Measurements from ENCODE around the gene IQCC.
A peak's percentile ranks its signal among the peaks of the same experiment; 100 is the strongest.
"Not testable (repeated sequence)": the region's sequence is repeated elsewhere in the genome, so short reads cannot be mapped to it uniquely, and the experiment has no call there.

Gene IQCC

DNA sequence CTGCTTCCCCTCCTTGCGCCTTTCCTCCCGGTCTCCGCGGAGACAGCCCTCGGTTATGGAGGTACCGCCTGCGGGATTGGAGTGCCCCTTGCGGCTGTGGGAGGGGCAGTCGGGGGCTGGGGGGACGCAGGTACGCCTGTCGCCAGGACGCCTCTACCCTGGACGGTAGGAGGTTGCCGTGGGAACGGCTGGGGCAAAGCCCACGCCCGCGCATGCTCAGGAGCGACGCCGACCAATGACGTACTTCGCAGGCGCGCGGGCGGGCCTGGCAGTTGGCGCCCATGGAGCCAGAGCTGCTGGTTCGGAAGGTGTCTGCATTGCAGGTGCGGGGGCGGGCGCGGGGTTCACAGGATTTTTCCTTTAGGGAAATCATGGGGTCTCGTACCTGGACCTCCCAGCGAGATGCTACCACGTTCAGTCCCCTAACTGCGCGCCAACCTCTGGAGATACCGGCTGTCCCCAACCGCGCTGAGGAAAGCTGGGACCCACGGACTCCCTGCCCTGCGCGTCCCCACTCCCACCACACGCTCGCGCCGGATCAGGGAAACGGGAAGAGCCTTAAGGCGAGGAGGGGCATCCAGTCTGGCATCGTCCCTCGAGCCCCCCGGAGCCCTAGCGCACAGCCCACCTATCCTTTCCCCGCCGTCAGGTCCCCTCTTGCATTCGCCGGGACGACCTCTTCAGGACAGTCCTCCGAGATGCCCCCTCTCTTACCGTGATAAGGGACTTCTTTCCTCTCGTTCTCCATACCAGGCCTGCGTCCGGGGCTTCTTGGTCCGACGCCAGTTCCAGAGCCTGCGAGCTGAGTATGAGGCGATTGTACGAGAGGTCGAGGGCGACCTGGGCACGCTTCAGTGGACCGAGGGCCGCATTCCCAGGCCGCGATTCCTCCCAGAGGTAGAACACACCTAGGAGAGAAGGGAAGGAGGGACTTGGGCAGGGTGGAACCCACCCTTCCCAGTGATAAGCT is at the start of gene IQCC:
Gene IQCC (plus strand): TSS at position 271 of the 970 bp plus-strand sequence. CDS start 11 bp downstream, at position 282.
- DNase-seq, result peak; percentile 11

DNA sequence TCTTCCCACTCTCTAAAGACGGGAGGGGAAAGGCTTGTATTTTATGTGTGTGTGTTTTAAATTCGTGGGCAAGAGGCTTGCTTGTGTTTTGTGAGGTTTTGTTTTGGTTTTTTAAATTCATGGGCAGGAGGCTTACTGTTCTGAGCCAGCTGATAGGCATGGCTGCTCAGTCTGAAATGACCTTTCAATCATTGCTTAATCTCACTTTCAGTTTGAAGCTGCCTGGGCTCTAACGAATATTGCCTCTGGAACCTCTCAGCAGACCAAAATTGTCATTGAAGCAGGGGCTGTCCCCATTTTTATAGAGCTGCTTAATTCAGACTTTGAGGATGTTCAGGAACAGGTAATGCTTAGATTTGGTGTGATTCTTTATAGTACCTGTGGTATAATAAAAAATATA is 46.3 kb upstream of the IQCC start:
- no peak for DNase-seq

DNA sequence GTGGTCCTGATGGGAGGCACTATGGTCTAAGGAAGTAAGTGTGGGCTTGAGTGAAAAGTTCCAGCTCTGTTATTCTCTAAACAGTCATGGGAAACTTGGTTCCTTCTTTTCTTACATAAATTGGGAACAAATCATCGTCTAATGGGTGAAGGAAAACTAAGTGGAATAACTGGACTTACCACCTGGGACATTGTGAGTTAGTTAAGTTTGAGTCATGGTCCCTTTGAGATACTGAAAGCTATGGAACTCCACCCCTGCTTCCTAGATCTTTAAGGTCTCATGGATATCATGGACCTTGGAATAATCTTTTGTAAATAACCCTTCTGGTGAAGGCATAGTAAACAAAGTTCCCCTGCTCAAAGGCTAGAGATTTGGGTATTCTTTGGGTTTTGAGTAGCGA is 42.1 kb upstream of the IQCC start:
- DNase-seq, result no peak

DNA sequence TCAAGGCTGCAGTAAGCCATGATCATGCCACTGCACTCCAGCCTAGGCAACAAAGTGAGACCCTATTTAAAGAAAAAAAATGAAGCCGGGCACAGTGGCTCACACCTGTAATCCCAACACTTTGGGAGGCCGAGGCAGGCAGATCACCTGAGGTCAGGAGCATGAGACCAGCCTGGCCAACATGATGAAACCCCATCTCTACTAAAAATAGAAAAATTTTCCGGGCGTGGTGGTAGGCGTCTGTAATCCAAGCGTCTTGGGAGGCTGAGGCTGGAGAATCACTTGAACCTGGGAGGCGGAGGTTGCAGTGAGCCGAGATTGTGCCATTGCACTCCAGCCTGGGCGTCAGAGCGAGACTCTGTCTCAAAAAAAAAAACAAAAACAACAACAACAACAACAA is 39.8 kb upstream of the IQCC start:
- DNase-seq, result not testable (repeated sequence)

DNA sequence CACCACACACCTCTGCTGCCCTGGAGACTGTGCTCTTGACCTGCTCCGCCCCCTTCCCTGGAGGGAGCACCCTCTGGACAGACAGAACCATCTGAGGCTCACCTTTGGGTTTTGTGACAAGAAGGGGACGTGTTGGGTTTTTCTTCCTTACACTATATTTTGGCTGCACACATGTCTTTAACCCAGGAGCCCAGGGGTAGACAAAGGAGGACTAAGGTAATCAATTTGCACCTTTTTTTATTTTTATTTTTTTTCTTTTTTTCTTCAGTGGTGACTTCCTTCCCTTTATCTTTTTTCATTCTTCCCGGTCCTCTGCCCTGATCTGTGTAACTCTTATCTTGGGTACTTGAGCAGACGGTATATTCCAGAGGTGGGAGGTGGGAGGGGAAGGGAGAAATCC is 34.5 kb upstream of the IQCC start:
- DNase-seq, result no peak

DNA sequence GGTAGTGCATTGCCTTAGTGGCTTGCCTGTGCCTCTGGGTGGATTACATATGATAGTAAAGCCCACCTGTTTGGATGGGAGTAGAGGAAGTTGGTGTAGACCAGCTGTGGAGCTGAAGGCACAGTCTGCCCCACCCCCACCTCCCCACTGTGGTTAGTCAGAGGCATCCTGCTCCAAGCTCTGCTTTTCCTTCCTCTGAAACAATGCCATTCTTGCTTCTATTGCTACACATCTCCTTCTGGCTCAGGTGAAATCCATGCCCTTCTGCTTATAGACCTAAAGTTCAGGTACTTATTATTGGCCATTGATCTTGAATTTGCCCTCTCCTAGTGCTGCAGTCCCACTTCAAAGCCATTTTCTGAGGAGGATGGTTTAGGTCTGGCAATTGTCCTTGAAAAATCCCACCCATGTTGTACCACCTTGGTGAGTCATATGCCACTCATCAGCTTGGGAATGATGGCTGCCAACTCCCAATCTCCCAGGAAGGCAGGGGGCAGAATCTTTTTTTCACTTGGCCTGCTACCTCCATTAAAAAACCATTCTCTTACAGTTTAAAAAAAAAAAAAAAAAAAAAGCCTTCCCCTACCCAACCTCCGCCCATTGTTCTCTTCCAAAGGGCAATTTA is 32.7 kb upstream of the IQCC start:
- DNase-seq, result no peak

DNA sequence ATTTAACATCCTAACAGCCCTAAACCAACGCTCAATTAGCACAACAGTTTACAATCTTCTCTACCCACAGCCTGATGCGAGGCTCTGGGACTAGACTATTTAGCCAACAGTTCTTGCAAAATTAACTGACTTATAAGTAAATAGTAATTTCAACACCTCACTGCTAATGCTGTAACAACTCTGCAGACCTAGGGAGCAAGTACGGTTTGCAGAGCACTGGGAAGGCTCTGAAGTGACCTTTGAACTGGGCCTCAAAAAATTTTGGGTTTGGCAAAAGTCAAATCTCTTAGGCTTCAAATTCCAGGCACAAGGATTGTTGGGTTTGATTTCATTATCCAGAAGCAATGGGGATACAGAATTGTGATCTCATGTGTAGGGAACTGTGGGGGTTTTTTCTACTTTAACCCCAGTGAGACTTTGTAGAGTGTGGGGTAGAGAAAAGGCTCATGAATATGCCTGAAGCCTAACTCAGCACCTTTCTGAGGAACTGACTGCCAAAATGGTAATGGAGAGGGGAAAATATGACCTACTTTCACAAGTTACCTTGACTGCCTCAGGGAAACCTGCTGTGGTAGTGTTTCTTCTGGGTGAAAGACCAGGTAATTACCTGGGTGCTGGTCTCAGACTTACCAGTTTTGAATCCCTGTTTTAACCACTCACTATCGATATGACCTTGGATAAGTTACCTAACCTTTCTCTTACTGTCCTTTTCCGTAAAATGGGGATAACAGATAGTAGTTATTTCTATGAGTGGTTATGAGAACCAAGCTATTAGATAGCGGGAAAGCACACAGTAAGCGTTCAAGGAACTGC is 26.9 kb upstream of the IQCC start:
- DNase-seq, result peak; percentile 72

DNA sequence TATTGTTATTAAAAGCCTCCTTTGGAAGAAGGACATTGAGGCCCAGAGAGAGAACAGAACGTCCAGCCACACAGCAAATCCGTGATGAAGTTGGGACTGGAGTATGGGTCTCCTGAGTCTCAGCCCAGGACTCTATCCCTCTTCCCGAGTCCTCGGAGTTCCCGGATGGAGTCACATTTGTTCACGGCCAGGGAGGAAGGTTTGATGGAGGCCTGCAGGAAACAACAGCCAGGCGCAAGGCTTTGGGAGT is 26.4 kb upstream of the IQCC start:
- DNase-seq, result no peak

DNA sequence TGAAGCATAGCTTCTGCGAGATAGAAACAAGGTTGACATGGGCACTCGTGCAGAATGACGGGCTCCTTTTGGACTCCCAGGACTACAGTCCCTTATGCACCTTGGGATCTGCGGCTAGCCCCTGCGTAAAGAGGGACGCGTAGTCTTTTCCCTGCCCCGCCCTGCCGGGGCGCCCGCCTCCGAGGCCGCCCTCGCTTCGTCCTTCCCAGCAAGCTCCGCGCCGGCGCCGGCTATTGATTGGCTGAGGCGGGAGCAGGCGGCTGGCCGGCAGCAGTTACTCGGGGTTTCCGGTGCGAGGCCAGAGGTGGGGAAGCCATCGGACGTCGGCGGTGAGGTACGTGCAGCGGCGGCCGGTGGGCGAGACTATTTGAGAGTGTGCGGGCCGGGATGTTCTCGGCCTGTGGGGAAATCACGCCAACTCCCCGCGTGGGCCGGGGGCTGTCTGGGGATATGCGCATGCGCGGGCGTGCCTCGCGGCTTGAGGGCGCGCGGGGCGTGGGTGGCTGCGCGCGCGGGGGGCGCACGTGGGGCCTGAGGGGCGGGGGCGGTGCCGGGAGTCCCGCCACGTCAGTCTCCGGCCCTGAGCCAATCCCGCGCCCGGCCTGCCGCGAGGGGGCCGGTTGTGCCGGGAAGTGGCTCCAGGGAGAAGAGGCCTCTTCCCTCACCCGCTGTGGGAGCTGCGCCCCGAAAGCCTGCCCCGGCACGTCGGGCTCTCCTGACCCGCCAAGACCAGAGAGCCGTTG is 25.9 kb upstream of the IQCC start, which contains the start of gene TXLNA:
Gene TXLNA (plus strand): TSS at position 233 of the 743 bp plus-strand sequence. CDS start 671 bp downstream, outside the sequence.
- peak; percentile 68 for DNase-seq

DNA sequence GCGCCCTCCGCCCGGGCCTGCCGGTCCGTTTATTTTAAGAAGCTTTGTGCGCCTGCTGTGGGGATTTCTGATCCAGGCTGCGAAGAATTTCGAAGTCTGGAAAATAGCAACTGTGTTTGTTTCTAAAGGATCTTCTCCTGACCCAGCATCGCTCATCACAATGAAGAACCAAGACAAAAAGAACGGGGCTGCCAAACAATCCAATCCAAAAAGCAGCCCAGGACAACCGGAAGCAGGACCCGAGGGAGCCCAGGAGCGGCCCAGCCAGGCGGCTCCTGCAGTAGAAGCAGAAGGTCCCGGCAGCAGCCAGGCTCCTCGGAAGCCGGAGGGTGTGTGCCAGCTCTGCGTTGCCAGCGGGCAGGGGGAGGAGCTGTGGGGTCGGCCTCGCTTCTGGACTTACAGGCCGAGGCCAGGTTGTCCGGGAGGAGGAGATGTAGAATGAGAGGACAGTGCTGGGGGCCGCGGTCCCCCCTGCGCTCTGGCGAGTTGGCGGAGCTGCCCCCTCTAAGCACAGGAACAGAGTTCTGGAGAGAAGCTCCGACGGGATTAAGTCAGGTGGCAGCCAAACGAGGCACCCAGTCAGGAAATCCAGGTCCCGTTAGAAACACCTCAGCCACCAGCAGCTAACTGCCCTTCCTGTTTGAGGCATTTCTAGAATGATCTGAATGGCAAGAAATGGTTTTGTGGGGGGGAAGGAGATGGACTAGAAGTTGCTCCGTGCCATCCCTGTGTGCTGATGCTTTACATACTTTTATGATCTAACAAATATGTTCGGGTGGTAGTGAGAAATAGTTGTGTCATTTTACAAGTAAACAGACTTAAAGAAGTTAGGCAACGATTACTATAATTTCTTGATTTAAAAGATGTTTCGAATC is 25.0 kb upstream of the IQCC start:
- DNase-seq, result no peak

DNA sequence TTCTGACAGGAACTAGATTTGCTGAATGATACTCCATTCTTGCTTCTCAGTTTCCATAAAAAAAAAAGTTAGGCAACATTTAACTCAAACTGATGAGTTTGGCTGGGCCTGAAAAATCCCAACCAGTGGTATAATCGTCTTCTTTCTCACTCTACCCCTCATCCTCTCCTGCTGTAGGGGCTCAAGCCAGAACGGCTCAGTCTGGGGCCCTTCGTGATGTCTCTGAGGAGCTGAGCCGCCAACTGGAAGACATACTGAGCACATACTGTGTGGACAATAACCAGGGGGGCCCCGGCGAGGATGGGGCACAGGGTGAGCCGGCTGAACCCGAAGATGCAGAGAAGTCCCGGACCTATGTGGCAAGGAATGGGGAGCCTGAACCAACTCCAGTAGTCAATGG is 24.4 kb upstream of the IQCC start:
- DNase-seq, result no peak

DNA sequence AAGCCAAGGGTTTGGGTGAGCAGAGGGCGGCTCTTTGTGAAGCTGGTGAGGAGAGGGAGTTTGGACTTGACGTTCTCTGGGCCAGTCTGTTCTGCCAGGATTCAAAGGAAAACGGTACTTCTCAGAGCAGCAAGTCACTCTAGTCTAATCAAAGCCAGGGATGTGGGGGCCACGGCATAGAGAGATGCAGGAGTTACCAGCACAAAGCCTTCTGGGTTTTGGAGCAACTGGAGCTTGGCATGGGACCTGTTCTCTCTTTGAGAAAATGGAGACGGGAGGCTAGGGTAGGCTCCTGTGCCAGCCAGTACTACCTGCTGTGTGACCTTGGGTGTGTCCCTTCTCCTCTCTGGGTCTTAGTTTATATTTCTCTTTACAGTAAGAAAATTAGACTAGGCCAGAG is 23.9 kb upstream of the IQCC start:
- no peak for DNase-seq

DNA sequence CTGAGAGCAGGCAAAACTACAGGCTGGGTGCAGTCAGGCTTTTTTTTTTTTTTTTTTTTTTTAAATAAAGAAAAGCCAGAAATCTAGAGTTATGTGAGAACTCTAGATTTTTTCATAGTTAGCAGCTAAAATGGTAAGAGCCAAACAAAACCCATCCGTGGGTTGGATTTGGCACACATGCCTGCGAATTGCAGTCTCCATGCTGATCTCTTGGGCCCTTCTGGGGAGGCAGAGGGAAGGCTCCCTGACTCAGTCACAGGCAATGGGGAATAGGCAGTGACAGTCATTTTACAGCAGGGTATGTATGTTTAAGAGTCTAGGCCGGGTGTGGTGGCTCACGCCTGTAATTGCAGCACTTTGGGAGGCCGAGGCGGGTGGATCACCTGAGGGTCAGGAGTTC is 23.4 kb upstream of the IQCC start:
- no peak for DNase-seq

DNA sequence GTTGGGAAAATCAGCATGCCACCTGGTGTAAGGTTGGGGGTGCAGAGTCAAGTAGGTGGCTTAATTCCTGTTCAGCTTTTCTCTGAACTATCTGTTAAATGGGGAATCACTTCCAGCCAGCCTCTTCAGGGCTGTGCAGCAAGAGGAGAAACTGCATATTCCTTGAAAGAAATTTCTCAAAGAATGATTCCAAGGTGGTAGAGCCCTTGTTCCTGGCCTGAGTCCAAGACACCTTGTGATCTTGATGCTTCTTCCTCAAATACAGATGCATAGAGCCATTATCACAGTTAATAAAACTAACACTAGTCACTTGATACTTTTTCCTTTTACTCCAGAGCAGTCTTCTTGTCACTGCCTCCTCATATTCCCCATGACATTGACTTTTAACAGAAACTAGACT is 20.8 kb upstream of the IQCC start:
- no peak for DNase-seq

DNA sequence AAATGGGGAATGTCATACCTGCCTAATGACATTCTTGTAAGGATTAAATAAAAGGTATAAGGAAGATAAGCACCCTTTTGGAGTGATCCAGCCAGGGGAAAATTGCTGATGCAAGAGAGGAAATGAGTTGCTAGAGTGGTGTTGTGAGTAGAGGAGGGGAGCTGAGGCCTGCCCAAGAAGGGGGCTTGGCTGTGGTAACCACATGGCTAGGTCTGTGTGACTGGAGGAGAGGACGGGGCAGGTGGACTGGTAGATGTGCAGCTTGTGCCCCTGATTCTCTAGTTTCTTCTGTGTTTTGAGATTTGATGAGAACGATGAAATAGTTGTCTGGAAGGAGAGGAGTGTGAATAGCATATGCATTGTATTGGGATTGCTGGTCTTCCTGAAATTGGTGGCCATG is 19.4 kb upstream of the IQCC start:
- DNase-seq, result no peak

DNA sequence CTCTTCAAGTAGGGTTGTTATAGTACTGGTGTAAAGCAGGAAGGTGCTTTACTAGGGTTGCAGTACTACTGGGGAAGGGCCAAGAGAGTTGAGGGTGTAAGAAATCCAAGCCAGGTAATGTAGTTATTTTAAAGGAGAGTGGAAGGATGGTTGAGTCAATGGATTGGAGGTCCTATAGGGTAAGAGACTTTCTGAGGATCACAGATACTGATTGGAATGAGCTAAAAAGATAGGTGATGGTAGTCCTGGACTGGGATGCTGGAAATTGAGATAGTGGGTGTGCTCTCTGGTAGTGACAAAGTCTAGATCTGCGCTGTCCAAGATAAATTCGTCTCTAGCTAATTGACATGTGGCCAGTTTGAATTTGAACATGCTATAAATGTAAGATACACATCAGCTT is 19.0 kb upstream of the IQCC start:
- DNase-seq, result no peak

DNA sequence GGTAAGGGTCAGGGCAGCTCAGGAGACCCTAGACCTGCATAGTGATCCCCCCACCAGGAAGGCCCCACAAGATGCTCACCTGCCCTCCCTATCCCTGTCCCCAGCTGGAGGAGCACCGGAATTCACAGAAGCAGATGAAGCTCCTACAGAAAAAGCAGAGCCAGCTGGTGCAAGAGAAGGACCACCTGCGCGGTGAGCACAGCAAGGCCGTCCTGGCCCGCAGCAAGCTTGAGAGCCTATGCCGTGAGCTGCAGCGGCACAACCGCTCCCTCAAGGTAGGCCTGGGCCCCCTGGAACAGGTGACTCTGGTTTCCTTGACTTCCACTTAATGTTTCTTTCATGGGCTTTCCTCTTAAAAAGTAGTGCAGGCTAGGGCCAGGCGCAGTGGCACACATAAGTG is 17.6 kb upstream of the IQCC start:
- DNase-seq, result no peak

DNA sequence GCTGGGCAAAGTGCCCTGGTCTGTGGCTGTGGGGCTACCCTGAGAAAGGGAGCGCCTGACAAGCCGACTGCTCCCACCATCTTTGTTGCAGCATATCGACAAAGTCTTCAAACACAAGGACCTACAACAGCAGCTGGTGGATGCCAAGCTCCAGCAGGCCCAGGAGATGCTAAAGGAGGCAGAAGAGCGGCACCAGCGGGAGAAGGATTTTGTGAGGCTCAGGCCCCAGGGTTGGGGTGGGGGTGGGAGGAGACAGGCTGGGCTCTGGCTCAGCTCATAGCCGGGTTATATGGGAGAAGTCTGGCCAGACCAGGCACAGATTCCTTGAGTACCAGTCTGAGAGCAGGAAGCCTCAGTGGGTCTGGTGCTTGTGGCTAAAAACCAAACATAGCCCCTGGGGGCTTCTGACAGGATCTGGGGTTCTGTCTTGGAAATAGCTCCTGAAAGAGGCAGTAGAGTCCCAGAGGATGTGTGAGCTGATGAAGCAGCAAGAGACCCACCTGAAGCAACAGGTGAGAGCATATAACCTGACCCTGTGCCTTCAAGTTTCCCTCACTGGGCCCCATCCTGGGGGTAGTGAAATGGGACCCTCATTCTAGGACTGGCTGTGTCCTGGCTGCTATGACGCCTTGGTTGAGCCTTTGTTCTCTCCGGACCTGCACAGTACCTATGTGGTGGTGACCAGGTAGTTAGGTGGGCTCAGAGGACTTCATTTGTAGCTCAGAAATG is 13.1 kb upstream of the IQCC start:
- DNase-seq, result no peak

DNA sequence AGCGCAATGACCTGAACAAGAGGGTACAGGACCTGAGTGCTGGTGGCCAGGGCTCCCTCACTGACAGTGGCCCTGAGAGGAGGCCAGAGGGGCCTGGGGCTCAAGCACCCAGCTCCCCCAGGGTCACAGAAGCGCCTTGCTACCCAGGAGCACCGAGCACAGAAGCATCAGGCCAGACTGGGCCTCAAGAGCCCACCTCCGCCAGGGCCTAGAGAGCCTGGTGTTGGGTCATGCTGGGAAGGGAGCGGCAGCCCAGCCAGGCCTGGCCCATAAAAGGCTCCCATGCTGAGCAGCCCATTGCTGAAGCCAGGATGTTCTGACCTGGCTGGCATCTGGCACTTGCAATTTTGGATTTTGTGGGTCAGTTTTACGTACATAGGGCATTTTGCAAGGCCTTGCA is 10.5 kb upstream of the IQCC start:
- no peak for DNase-seq

DNA sequence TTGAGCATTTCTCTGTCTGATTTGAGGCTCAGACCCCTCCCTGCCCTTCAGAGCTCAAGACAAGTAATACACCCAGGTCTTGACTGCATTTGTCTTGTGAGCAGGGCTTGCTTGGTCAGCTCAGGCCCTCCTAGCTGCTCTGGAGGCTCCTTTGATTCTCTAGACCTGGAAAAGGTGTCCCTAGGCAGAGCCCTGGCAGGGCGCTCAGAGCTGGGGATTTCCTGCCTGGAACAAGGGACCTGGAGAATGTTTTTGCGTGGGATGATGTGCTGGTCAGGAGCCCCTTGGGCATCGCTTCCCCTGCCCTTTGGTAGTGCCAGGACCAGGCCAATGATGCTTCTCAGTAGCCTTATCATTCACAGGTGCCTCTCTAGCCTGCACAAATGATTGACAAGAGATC is 9.9 kb upstream of the IQCC start:
- DNase-seq, result no peak

All from GF-D8 (cell line).